SJSA1 (cell line): ENCODE results near the gene DDC. TPM values are rescaled to one million over a fixed set of nuclear protein-coding genes. Genes with fewer than 3 reads are reported as not detected.

Experiments used
- DNase-seq, 2 experiments: peaks; one replicate each; pipeline ENCODE4 v3.0.0-alpha.2; 2015 to 2020; ENCODE audit warnings: low spot score in 2 of 2, low read depth in 1 of 2
- H3K27ac ChIP-seq: fragments of 250-450 bp; sonication (Bioruptor Pico); 2 replicates; pipeline ENCODE4 v1.5.1; 2020; ENCODE audit warnings: mild to moderate bottlenecking, moderate library complexity
- H3K27me3 ChIP-seq: fragments of 250-450 bp; sonication (Bioruptor Pico); replicated peaks from 2 replicates; pipeline ENCODE4 v1.5.1; 2020; ENCODE audit warnings: mild to moderate bottlenecking, moderate library complexity
- H3K36me3 ChIP-seq: fragments of 250-450 bp; sonication (Bioruptor Pico); 2 replicates; pipeline ENCODE4 v1.5.1; 2020; ENCODE audit warnings: mild to moderate bottlenecking
- H3K4me1 ChIP-seq: fragments of 250-450 bp; sonication (Bioruptor Pico); replicated peaks from 2 replicates; pipeline ENCODE4 v1.6.1; 2021; ENCODE audit warnings: mild to moderate bottlenecking
- H3K4me3 ChIP-seq: fragments of 250-450 bp; sonication (Bioruptor Pico); 2 replicates; pipeline ENCODE4 v1.5.1; 2020; ENCODE audit warnings: mild to moderate bottlenecking
- H3K9me3 ChIP-seq: fragments of 250-450 bp; sonication (Bioruptor Pico); replicated peaks from 2 replicates; pipeline ENCODE4 v1.5.1; 2020; ENCODE audit warnings: mild to moderate bottlenecking
- total RNA-seq: library from RNA; depleted of rRNA; stranded (reverse); fragments of >200 nt; shearing (Covaris generic); gene quantifications from 2 replicates; pipeline ENCODE4 v1.2.3, GENCODE V29; 2014; rRNA removed

DDC gene
- not detected in 2 replicates for total RNA-seq

GRCh38 chr7:50564640-50565558 lies at the start of gene DDC:
Gene DDC, minus strand, starts transcription at chr7:50565405. Its CDS starts 21,320 bp downstream, at chr7:50544085.
- no peaks in the 10 kb centered on the region for H3K9me3 ChIP-seq
- H3K4me3 ChIP-seq = no peak within 1 kb of the TSS
- H3K36me3 ChIP-seq = no peaks in the 10 kb centered on the region
- no peaks in the 10 kb centered on the region for H3K4me1 ChIP-seq
- no peak for DNase-seq
- no peak within 1 kb of the TSS for H3K27ac ChIP-seq
- no peaks in the 10 kb centered on the region; the same call in 1 of the 2 replicates for H3K27me3 ChIP-seq

GRCh38 chr7:50613473-50613872 lies 48.3 kb upstream of the DDC start:
- Histone ChIP-seq H3K27ac (no peak overlapping the region), H3K27me3 (no peaks in the 10 kb centered on the region), H3K36me3 (no peaks in the 10 kb centered on the region; the same call in 1 of the 2 replicates), H3K9me3 (no peaks in the 10 kb centered on the region), H3K4me1 (peaks cover 10% of the 10 kb centered on the region), H3K4me3 (no peak overlapping the region)
- DNase-seq = no peak

- H3K27me3 ChIP-seq = no peaks in the 10 kb centered on the region
- no peak for DNase-seq
- no peaks in the 10 kb centered on the region for H3K9me3 ChIP-seq
- H3K4me3 ChIP-seq = no peak overlapping the region
- H3K36me3 ChIP-seq = no peaks in the 10 kb centered on the region; the same call in 1 of the 2 replicates
- no peak overlapping the region for H3K27ac ChIP-seq
- H3K4me1 ChIP-seq = peaks cover 10% of the 10 kb centered on the region
Observed at GRCh38 chr7:50612704-50613103, 47.5 kb upstream of the DDC start.

- no peaks in the 10 kb centered on the region for H3K27me3 ChIP-seq
- no peak overlapping the region for H3K27ac ChIP-seq
- H3K9me3 ChIP-seq = no peaks in the 10 kb centered on the region
- H3K4me3 ChIP-seq = no peak overlapping the region
- peak in 1 of 2 experiments; percentile 26 for DNase-seq
- no peaks in the 10 kb centered on the region; the same call in 1 of the 2 replicates for H3K36me3 ChIP-seq
- peaks cover 10% of the 10 kb centered on the region for H3K4me1 ChIP-seq
Observed at GRCh38 chr7:50610521-50611277, 45.5 kb upstream of the DDC start.

GRCh38 chr7:50608196-50608906 lies 43.1 kb upstream of the DDC start:
- H3K36me3 ChIP-seq = no peaks in the 10 kb centered on the region
- no peaks in the 10 kb centered on the region for H3K27me3 ChIP-seq
- no peaks in the 10 kb centered on the region for H3K9me3 ChIP-seq
- no peak overlapping the region for H3K4me3 ChIP-seq
- peaks cover 10% of the 10 kb centered on the region for H3K4me1 ChIP-seq
- no peak overlapping the region for H3K27ac ChIP-seq
- no peak for DNase-seq

- H3K27me3 ChIP-seq = no peaks in the 10 kb centered on the region
- no peaks in the 10 kb centered on the region for H3K9me3 ChIP-seq
- H3K36me3 ChIP-seq = no peaks in the 10 kb centered on the region
- H3K27ac ChIP-seq = no peak overlapping the region
- H3K4me3 ChIP-seq = no peak overlapping the region
- peaks cover 10% of the 10 kb centered on the region for H3K4me1 ChIP-seq
- no peak for DNase-seq
Observed at GRCh38 chr7:50607524-50608125, 42.4 kb upstream of the DDC start.

- no peak for DNase-seq
- Histone ChIP-seq H3K27ac (no peak overlapping the region), H3K9me3 (no peaks in the 10 kb centered on the region), H3K4me1 (no peaks in the 10 kb centered on the region), H3K27me3 (no peaks in the 10 kb centered on the region), H3K36me3 (no peaks in the 10 kb centered on the region), H3K4me3 (no peak overlapping the region)
Observed at GRCh38 chr7:50605059-50605458, 39.9 kb upstream of the DDC start.

GRCh38 chr7:50603287-50603686 lies 38.1 kb upstream of the DDC start:
- H3K9me3 ChIP-seq = no peaks in the 10 kb centered on the region
- H3K27me3 ChIP-seq = no peaks in the 10 kb centered on the region
- no peak overlapping the region for H3K27ac ChIP-seq
- no peak for DNase-seq
- H3K36me3 ChIP-seq = no peaks in the 10 kb centered on the region
- no peak overlapping the region for H3K4me3 ChIP-seq
- no peaks in the 10 kb centered on the region for H3K4me1 ChIP-seq

- Histone ChIP-seq H3K9me3 (no peaks in the 10 kb centered on the region), H3K36me3 (no peaks in the 10 kb centered on the region), H3K4me1 (no peaks in the 10 kb centered on the region), H3K27ac (no peak overlapping the region), H3K27me3 (no peaks in the 10 kb centered on the region), H3K4me3 (no peak overlapping the region)
- DNase-seq = no peak
Observed at GRCh38 chr7:50599385-50599784, 34.2 kb upstream of the DDC start.

- Histone ChIP-seq H3K27me3 (no peaks in the 10 kb centered on the region), H3K4me1 (no peaks in the 10 kb centered on the region), H3K9me3 (no peaks in the 10 kb centered on the region), H3K36me3 (no peaks in the 10 kb centered on the region), H3K27ac (no peak overlapping the region), H3K4me3 (no peak overlapping the region)
- DNase-seq = no peak
Observed at GRCh38 chr7:50598460-50599343, 33.5 kb upstream of the DDC start.

- no peaks in the 10 kb centered on the region for H3K4me1 ChIP-seq
- H3K36me3 ChIP-seq = no peaks in the 10 kb centered on the region
- DNase-seq = no peak
- H3K4me3 ChIP-seq = no peak overlapping the region
- H3K27ac ChIP-seq = no peak overlapping the region
- H3K9me3 ChIP-seq = no peaks in the 10 kb centered on the region
- H3K27me3 ChIP-seq = no peaks in the 10 kb centered on the region
Observed at GRCh38 chr7:50596484-50596883, 31.3 kb upstream of the DDC start.

- Histone ChIP-seq H3K36me3 (no peaks in the 10 kb centered on the region), H3K4me1 (no peaks in the 10 kb centered on the region), H3K27me3 (no peaks in the 10 kb centered on the region), H3K9me3 (no peaks in the 10 kb centered on the region), H3K4me3 (no peak overlapping the region), H3K27ac (no peak overlapping the region)
- DNase-seq = no peak
Observed at GRCh38 chr7:50595491-50596102, 30.4 kb upstream of the DDC start.
